K562 (cell line): ENCODE data around the gene DYNC2I2. TPM values are rescaled to one million over a fixed set of nuclear protein-coding genes. Genes with fewer than 3 reads are reported as not detected.

Source experiments
- BCOR ChIP-seq: fragments of 450-650 bp; IDR thresholded peaks from 2 replicates; pipeline ENCODE4 v1.6.1; 2016
- BHLHE40 ChIP-seq: IDR thresholded peaks from 2 replicates; pipeline ENCODE4 v1.6.1; 2011; ENCODE audit warnings: low read length, improper control_type of control experiment
- CBFB ChIP-seq: sonication (generic); formaldehyde crosslinking; IDR thresholded peaks from 2 replicates; pipeline ENCODE4 v1.4.0; 2020; ENCODE audit warnings: mild to moderate bottlenecking, missing genetic modification reagents
- CC2D1A ChIP-seq: fragments of 450-650 bp; IDR thresholded peaks from 2 replicates; pipeline ENCODE4 v1.6.1; 2017; ENCODE audit warnings: mild to moderate bottlenecking
- CREB1 ChIP-seq, 2 experiments: sonication (generic) in 1 of 2; formaldehyde crosslinking in 1 of 2; IDR thresholded peaks; 2 replicates each; pipeline versions ENCODE4 v1.6.1 to v1.8.0; 2012 to 2022; ENCODE audit warnings: inconsistent platforms in 1 of 2, mild to moderate bottlenecking in 1 of 2, missing genetic modification reagents in 1 of 2, moderate library complexity in 1 of 2
- DDX20 ChIP-seq: fragments of 450-650 bp; IDR thresholded peaks from 2 replicates; pipeline ENCODE4 v1.6.1; 2016; ENCODE audit warnings: missing genetic modification characterization, low read depth, mild to moderate bottlenecking, missing compliant biosample characterization, moderate library complexity
- E2F3 ChIP-seq: fragments of 250-450 bp; sonication (Bioruptor Pico); IDR thresholded peaks from 2 replicates; pipeline ENCODE4 v1.4.0; 2020; ENCODE audit warnings: mild to moderate bottlenecking
- FOXA3 ChIP-seq, 2 experiments: fragments of 450-650 bp in 1 of 2; sonication (generic) in 1 of 2; formaldehyde crosslinking; IDR thresholded peaks in 1 of 2; conservative IDR thresholded peaks in 1 of 2; 2 replicates each; pipeline versions ENCODE4 v1.4.0 to v1.8.0; 2020 to 2022; ENCODE audit warnings: mild to moderate bottlenecking in 2 of 2, missing genetic modification reagents in 1 of 2
- FOXM1 ChIP-seq, 2 experiments: fragments of 450-650 bp in 1 of 2; sonication (generic) in 1 of 2; formaldehyde crosslinking in 1 of 2; IDR thresholded peaks; 2 replicates each; pipeline versions ENCODE4 v1.6.1 to v1.9.0; 2017 to 2022; ENCODE audit warnings: low read depth in 2 of 2, mild to moderate bottlenecking in 2 of 2, missing genetic modification reagents in 1 of 2, moderate library complexity in 1 of 2
- ID3 ChIP-seq, 2 experiments: fragments of 250-450 bp in 1 of 2; fragments of 450-650 bp in 1 of 2; sonication (Bioruptor Pico) in 1 of 2; IDR thresholded peaks; 2 replicates each; pipeline versions ENCODE4 v1.6.1 to v1.8.0; 2016 to 2021; ENCODE audit warnings: mild to moderate bottlenecking in 2 of 2, moderate library complexity in 2 of 2, missing compliant biosample characterization in 1 of 2, missing genetic modification characterization in 1 of 2
- KDM1A ChIP-seq, 2 experiments: fragments of 450-650 bp; IDR thresholded peaks; 2 replicates each; pipeline ENCODE4 v1.6.1; 2016; ENCODE audit warnings: mild to moderate bottlenecking in 2 of 2
- MAX ChIP-seq: sonication (generic); formaldehyde crosslinking; IDR thresholded peaks from 2 replicates; pipeline ENCODE4 v1.9.0; 2022; ENCODE audit warnings: mild to moderate bottlenecking, missing genetic modification reagents
- MCM7 ChIP-seq, 2 experiments: fragments of 450-650 bp; IDR thresholded peaks; 2 replicates each; pipeline ENCODE4 v1.6.1; 2016 to 2018
- MYC ChIP-seq, 2 experiments: fragments of 250-450 bp in 1 of 2; sonication (Bioruptor Pico) in 1 of 2; IDR thresholded peaks; 2 replicates each; pipeline versions ENCODE4 v1.5.1 to v1.6.1; 2012 to 2021; ENCODE audit warnings: low read depth in 2 of 2, borderline replicate concordance in 1 of 2, improper control_type of control experiment in 1 of 2, low read length in 1 of 2, mild to moderate bottlenecking in 1 of 2, moderate library complexity in 1 of 2
- NCOR1 ChIP-seq: fragments of 450-650 bp; IDR thresholded peaks from 2 replicates; pipeline ENCODE4 v1.6.1; 2016; ENCODE audit warnings: mild to moderate bottlenecking, moderate library complexity
- PHB2 ChIP-seq: fragments of 450-650 bp; IDR thresholded peaks from 2 replicates; pipeline ENCODE4 v1.6.1; 2017; ENCODE audit warnings: low read depth
- PML ChIP-seq: IDR thresholded peaks from 2 replicates; pipeline ENCODE4 v1.6.1; 2012; ENCODE audit warnings: low read length, inconsistent platforms
- POLR2A ChIP-seq: fragments of 450-650 bp; conservative IDR thresholded peaks from 2 replicates; pipeline ENCODE4 v1.6.1; 2016
- POLR2AphosphoS5 ChIP-seq: IDR thresholded peaks from 2 replicates; pipeline ENCODE4 v1.6.1; 2011; ENCODE audit warnings: mild to moderate bottlenecking, low read depth, low read length, moderate library complexity; ENCODE audit not compliant: control insufficient read depth, insufficient read depth
- SMAD4 ChIP-seq: fragments of 250-450 bp; sonication (Bioruptor Pico); conservative IDR thresholded peaks from 2 replicates; pipeline ENCODE4 v1.8.0; 2021; ENCODE audit warnings: inconsistent platforms, mild to moderate bottlenecking, moderate library complexity
- STAT5A ChIP-seq: IDR thresholded peaks from 2 replicates; pipeline ENCODE4 v1.6.1; 2012; ENCODE audit warnings: low read length, inconsistent platforms, borderline replicate concordance
- UBTF ChIP-seq, 2 experiments: IDR thresholded peaks; 2 replicates each; pipeline ENCODE4 v1.6.1; 2012; ENCODE audit warnings: improper control_type of control experiment in 2 of 2, low read depth in 2 of 2, low read length in 2 of 2, borderline replicate concordance in 1 of 2
- ZNF175 ChIP-seq: fragments of 200-800 bp; sonication (Bioruptor generic); IDR thresholded peaks from 2 replicates; pipeline ENCODE4 v1.6.1; 2016; ENCODE audit warnings: low read depth, mild to moderate bottlenecking, missing genetic modification characterization, missing compliant biosample characterization
- ZNF395 ChIP-seq: fragments of 200-800 bp; sonication (Bioruptor generic); IDR thresholded peaks from 2 replicates; pipeline ENCODE4 v1.6.1; 2017; ENCODE audit warnings: missing genetic modification characterization, missing compliant biosample characterization
- ZNF445 ChIP-seq: fragments of 250-450 bp; sonication (Bioruptor Pico); IDR thresholded peaks from 2 replicates; pipeline ENCODE4 v1.4.0; 2020; ENCODE audit warnings: low read depth, mild to moderate bottlenecking, moderate library complexity
- polyA plus RNA-seq, 8 experiments: library from polyadenylated mRNA; depleted of rRNA in 4 of 8; stranded (reverse) in 5 of 8; unstranded in 3 of 8; fragments of >200 nt; fragmentation: Nextera tagmentation in 2 of 8; fragmentation: Illumina TruSeq in 1 of 8; extraction: Ambion mirVana in 2 of 8; extraction: Trizol in 1 of 8; gene quantifications; 2 replicates each; pipeline versions ENCODE4 v1.2.1 to v1.2.3, GENCODE V29; 2011 to 2014; ENCODE audit warnings: inconsistent platforms in 1 of 8, missing spikeins in 1 of 8
- total RNA-seq, 7 experiments: library from RNA; depleted of rRNA in 6 of 7; stranded (reverse); fragments of >200 nt in 6 of 7; fragmentation: Illumina TruSeq in 2 of 7; extraction: Trizol in 2 of 7; gene quantifications; 2 replicates each; pipeline versions ENCODE4 v1.2.1 to v1.2.3, GENCODE V29; 2011 to 2021; ENCODE audit warnings: low replicate concordance in 1 of 7

Gene DYNC2I2
- total and polyA plus RNA-seq, 9 of the 15 experiments (the other 6 are each of a cell fraction or from before 2014, with no cell fraction given), result 1.5 to 249 (median 70.0) TPM

- TF ChIP-seq UBTF (IDR thresholded peaks at IDR 0.05; ENCODE audit: borderline replicate concordance in 1 of 2, low read depth in 2 of 2, low read length in 2 of 2), result no peak
- TF ChIP-seq STAT5A, result peak; percentile 82
- TF ChIP-seq MYC (IDR thresholded peaks at IDR 0.05; ENCODE audit: low read depth, low read length), result 0 out of 2 replicates have a peak, but pooled peaks have one; percentile 18
- TF ChIP-seq MYC (CRISPR knock-in tag; IDR thresholded peaks at IDR 0.05; ENCODE audit: borderline replicate concordance, low read depth), result no peak
- peak; percentile 68 for TF ChIP-seq FOXM1 (IDR thresholded peaks at IDR 0.05; ENCODE audit: low read depth)
- TF ChIP-seq FOXM1 (CRISPR knock-in tag; IDR thresholded peaks at IDR 0.05; ENCODE audit: low read depth), result no peak
- TF ChIP-seq ZNF445 (CRISPR knock-in tag), result no peak
- no peak for TF ChIP-seq MCM7 (IDR thresholded peaks at IDR 0.05)
- peak; percentile 72; the same call in 1 of the 2 replicates for TF ChIP-seq CC2D1A
- TF ChIP-seq ZNF395 (CRISPR knock-in tag), result peak; percentile 46; the same call in 1 of the 2 replicates
- TF ChIP-seq POLR2AphosphoS5, result peak; percentile 91
- TF ChIP-seq DDX20 (tag), result no peak
- 0 out of 2 replicates have a peak, but pooled peaks have one; percentile 18 for TF ChIP-seq SMAD4 (CRISPR knock-in tag)
- TF ChIP-seq KDM1A (IDR thresholded peaks at IDR 0.05), result peak; percentile 94
- TF ChIP-seq NCOR1, result peak; percentile 89
- TF ChIP-seq PHB2, result peak; percentile 64
- TF ChIP-seq POLR2A, result no peak
- TF ChIP-seq ID3 (CRISPR knock-in tag; IDR thresholded peaks at IDR 0.05), result no peak
- TF ChIP-seq ID3 (tag; IDR thresholded peaks at IDR 0.05), result 0 out of 2 replicates have a peak, but pooled peaks have one; percentile 37
- TF ChIP-seq BHLHE40, result peak; percentile 57; the same call in 1 of the 2 replicates
- peak; percentile 94 for TF ChIP-seq MAX (CRISPR knock-in tag)
- TF ChIP-seq E2F3 (CRISPR knock-in tag), result no peak
- no peak for TF ChIP-seq ZNF175 (CRISPR knock-in tag)
- peak; percentile 88 for TF ChIP-seq PML
- peak; percentile 52 for TF ChIP-seq CREB1 (IDR thresholded peaks at IDR 0.05)
- no peak for TF ChIP-seq CREB1 (CRISPR knock-in tag; IDR thresholded peaks at IDR 0.05)
- peak; percentile 51; the same call in 1 of the 2 replicates for TF ChIP-seq BCOR
- peak in 1 of 2 experiments; percentile 79; a peak in 1 of 4 replicates for TF ChIP-seq FOXA3 (CRISPR knock-in tag; conservative IDR thresholded peaks at IDR 0.05 in 1 of 2, IDR thresholded peaks at IDR 0.05 in 1 of 2)
- peak; percentile 91 for TF ChIP-seq CBFB (CRISPR knock-in tag)
Observed at GRCh38 chr9:128593039-128593438, 63.6 kb downstream of the DYNC2I2 start (continued).
